ENCODE measurements around the gene FMO1. TPM values are rescaled to one million over a fixed set of nuclear protein-coding genes. Genes with fewer than 3 reads are reported as not detected.

FMO1 gene
- total RNA-seq, 1 experiment from 2014 or later, result not detected

DNA sequence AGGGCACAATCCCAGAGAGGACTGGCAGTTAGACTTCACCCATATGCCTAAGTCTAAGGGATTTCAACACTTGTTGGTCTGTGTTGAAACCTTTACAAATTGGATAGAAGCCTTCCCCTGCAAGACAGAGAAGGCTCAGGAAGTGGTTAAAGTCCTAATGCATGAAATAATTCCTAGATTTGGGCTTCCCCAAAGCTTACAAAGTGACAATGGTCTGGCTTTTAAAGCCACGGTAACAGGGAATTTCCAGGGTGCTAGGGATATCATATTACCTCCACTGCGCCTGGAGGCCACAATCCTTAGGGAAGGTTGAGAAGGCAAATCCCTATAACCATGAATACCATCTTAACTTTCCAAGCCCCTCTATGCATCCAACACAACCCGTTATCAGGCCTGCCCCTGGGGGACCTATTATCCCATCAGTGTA is 62.4 kb downstream of the FMO1 start:
- H3K4me1 ChIP-seq (ENCODE audit: insufficient read depth, low read length, poor library complexity, severe bottlenecking), result peaks cover 5% of the 10 kb centered on the region
- H3K4me3 ChIP-seq (ENCODE audit: low read depth, low read length, poor library complexity, severe bottlenecking), result no peak overlapping the region
- BruUV-seq (replicated peaks), result no TSS peak
- no peaks in the 10 kb centered on the region for H3K27me3 ChIP-seq (replicated peaks; ENCODE audit: insufficient read depth, low read depth, low read length, poor library complexity)
- intact Hi-C loops (cut with micrococcal nuclease; ENCODE audit: unreplicated experiment), result loop anchor here (5.0 to 10.0 kb wide), 4 partner anchors 63 to 226 kb away; partner anchors contain the start of gene FMO1
- TF ChIP-seq, protein P1, sequence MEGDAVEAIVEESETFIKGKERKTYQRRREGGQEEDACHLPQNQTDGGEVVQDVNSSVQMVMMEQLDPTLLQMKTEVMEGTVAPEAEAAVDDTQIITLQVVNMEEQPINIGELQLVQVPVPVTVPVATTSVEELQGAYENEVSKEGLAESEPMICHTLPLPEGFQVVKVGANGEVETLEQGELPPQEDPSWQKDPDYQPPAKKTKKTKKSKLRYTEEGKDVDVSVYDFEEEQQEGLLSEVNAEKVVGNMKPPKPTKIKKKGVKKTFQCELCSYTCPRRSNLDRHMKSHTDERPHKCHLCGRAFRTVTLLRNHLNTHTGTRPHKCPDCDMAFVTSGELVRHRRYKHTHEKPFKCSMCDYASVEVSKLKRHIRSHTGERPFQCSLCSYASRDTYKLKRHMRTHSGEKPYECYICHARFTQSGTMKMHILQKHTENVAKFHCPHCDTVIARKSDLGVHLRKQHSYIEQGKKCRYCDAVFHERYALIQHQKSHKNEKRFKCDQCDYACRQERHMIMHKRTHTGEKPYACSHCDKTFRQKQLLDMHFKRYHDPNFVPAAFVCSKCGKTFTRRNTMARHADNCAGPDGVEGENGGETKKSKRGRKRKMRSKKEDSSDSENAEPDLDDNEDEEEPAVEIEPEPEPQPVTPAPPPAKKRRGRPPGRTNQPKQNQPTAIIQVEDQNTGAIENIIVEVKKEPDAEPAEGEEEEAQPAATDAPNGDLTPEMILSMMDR (conservative IDR thresholded peaks at IDR 0.05; ENCODE audit: low read depth, low read length), result no peak
- no peak for TF ChIP-seq EZH2 (IDR thresholded peaks at IDR 0.05; ENCODE audit: borderline replicate concordance, low read depth, low read length, poor library complexity, severe bottlenecking)
- ChIA-PET CTCF (no interaction called here), POLR2A (ENCODE audit: low non-redundant PET) (no interaction called here)
- H3K27ac ChIP-seq (ENCODE audit: low read depth, low read length, poor library complexity, severe bottlenecking), result no peak overlapping the region
- H3K36me3 ChIP-seq (ENCODE audit: insufficient read depth, low read length, poor library complexity, severe bottlenecking), result no peaks in the 10 kb centered on the region
- no peaks in the 10 kb centered on the region for H3K9me3 ChIP-seq (ENCODE audit: low read depth, low read length, poor library complexity, severe bottlenecking)
- peak; percentile 33 for DNase-seq (ENCODE audit: low spot score)

DNA sequence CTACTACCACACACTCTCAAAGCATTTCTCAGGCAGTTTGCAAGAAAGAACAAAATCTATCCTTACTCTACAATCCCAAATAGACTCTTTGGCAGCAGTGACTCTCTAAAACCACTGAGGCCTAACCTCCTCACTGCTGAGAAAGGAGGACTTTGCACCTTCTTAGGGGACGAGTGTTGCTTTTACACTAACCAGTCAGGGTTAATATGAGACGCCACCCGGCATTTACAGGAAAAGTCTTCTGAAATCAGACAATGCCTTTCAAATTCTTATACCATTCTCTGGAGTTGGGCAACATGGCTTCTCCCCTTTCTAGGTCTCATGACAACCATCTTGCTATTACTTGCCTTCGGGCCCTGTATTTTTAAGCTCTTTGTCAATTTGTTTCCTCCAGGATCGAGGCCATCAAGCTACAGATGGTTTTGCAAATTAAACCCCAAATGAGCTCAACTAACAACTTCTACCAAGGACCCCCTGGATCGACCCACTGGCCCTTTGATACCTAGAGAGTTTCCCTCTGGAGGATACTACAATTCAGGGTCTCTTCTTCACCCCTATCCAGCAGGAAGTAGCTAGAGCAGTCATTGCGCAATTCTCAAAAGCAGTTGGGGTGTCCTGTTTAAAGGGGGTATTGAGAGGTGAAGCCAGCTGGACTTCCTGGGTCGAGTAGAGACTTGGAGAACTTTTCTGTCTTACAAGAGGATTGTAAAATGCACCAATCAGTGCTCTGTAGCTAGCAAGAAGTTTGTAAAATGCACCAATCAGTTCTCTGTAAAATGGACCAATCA is 63.7 kb downstream of the FMO1 start:
- DNase-seq (ENCODE audit: low spot score), result no peak
- intact Hi-C loops (cut with micrococcal nuclease; ENCODE audit: unreplicated experiment), result loop anchor here (5.0 to 10.0 kb wide), 4 partner anchors 65 to 227 kb away; partner anchors contain the start of gene FMO1
- no TSS peak for BruUV-seq (replicated peaks)
- ChIA-PET POLR2A (ENCODE audit: low non-redundant PET) (no interaction called here), CTCF (interaction anchor here (0.6 kb wide), 1 partner anchor 201 kb away, joined by 3 read pairs; no protein-coding TSS in a partner anchor)
- no peak overlapping the region for H3K27ac ChIP-seq (ENCODE audit: low read depth, low read length, poor library complexity, severe bottlenecking)
- H3K36me3 ChIP-seq (ENCODE audit: insufficient read depth, low read length, poor library complexity, severe bottlenecking), result no peaks in the 10 kb centered on the region
- no peaks in the 10 kb centered on the region for H3K9me3 ChIP-seq (ENCODE audit: low read depth, low read length, poor library complexity, severe bottlenecking)
- no peak overlapping the region for H3K4me3 ChIP-seq (ENCODE audit: low read depth, low read length, poor library complexity, severe bottlenecking)
- TF ChIP-seq, protein P1 (conservative IDR thresholded peaks at IDR 0.05; ENCODE audit: low read depth, low read length), result no peak
- no peak for TF ChIP-seq EZH2 (IDR thresholded peaks at IDR 0.05; ENCODE audit: borderline replicate concordance, low read depth, low read length, poor library complexity, severe bottlenecking)
- H3K27me3 ChIP-seq (replicated peaks; ENCODE audit: insufficient read depth, low read depth, low read length, poor library complexity), result no peaks in the 10 kb centered on the region
- peaks cover 5% of the 10 kb centered on the region for H3K4me1 ChIP-seq (ENCODE audit: insufficient read depth, low read length, poor library complexity, severe bottlenecking)

DNA sequence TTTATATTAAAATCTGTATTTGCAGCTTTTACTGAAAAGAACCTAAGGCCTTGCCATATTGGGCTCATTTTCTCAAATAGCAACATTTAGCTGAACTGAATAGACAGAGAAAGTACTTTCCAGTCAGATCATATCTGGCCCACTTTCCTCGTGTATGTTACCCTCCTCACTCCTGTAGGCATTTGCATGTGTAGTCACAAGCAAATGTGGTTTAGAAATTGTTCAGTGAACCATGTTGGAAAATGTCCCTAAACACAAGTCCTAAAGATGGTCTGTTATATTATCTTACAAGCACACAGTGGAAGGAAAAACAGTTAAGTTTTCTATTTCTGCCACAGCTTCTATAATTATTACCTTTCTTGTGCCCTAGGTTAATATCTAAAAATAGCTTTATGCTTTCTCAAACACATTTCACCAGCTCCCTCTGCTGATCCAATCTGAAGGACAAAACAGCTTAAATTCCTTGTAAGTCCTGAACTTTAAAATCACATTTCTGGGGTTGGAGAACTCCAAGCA is 65.1 kb downstream of the FMO1 start:
- H3K4me3 ChIP-seq (ENCODE audit: low read depth, low read length, poor library complexity, severe bottlenecking), result no peak overlapping the region
- BruUV-seq (replicated peaks), result no TSS peak
- POLR2A ChIA-PET (ENCODE audit: low non-redundant PET), result interaction anchor here (1.2 kb wide), 1 partner anchor 258 kb away, joined by 3 read pairs; no protein-coding TSS in a partner anchor
- CTCF ChIA-PET, result interaction anchor here (0.7 to 1.8 kb wide), 13 partner anchors 9 to 624 kb away, joined by 3 to 32 read pairs (median 6); no protein-coding TSS in a partner anchor
- no peak for DNase-seq (ENCODE audit: low spot score)
- no peak for TF ChIP-seq EZH2 (IDR thresholded peaks at IDR 0.05; ENCODE audit: borderline replicate concordance, low read depth, low read length, poor library complexity, severe bottlenecking)
- TF ChIP-seq, protein P1 (conservative IDR thresholded peaks at IDR 0.05; ENCODE audit: low read depth, low read length), result no peak
- H3K36me3 ChIP-seq (ENCODE audit: insufficient read depth, low read length, poor library complexity, severe bottlenecking), result no peaks in the 10 kb centered on the region
- intact Hi-C loops (cut with micrococcal nuclease; ENCODE audit: unreplicated experiment), result loop anchor here (1.0 to 10.0 kb wide), 5 partner anchors 66 to 346 kb away; partner anchors contain the start of gene FMO1
- H3K27me3 ChIP-seq (replicated peaks; ENCODE audit: insufficient read depth, low read depth, low read length, poor library complexity), result no peaks in the 10 kb centered on the region
- H3K27ac ChIP-seq (ENCODE audit: low read depth, low read length, poor library complexity, severe bottlenecking), result peak overlapping the region; percentile 40
- peaks cover 5% of the 10 kb centered on the region for H3K4me1 ChIP-seq (ENCODE audit: insufficient read depth, low read length, poor library complexity, severe bottlenecking)
- no peaks in the 10 kb centered on the region for H3K9me3 ChIP-seq (ENCODE audit: low read depth, low read length, poor library complexity, severe bottlenecking)
